BJ (cell line): ENCODE measurements around the gene ERG. TPM values are rescaled to one million over a fixed set of nuclear protein-coding genes. Genes with fewer than 3 reads are reported as not detected.

Source experiments
- CTCF ChIA-PET: fragments of 350-600 bp; formaldehyde crosslinking; extraction: SDS; loops from one replicate; lab custom pipeline; 2021; ENCODE audit warnings: antibody characterized with exemption, inconsistent platforms; lab: Yijun Ruan, JAX
- POLR2A ChIA-PET: fragments of 300-600 bp; sonication (Branson Sonifier 250); formaldehyde crosslinking; extraction: SDS; loops from one replicate; lab custom pipeline; 2021; ENCODE audit warnings: antibody characterized with exemption; lab: Charles Lee
- DNase-seq: peaks from one replicate; pipeline ENCODE4 v3.0.0-alpha.2; 2011; ENCODE audit warnings: low read depth
- H3K27me3 ChIP-seq: 2 replicates; pipeline ENCODE4 v1.6.0; 2011; ENCODE audit warnings: low read length; ENCODE audit not compliant: control insufficient read depth, insufficient read depth
- H3K36me3 ChIP-seq: 2 replicates; pipeline ENCODE4 v1.5.1; 2011; ENCODE audit warnings: low read length; ENCODE audit not compliant: control insufficient read depth, insufficient read depth
- H3K4me3 ChIP-seq: 2 replicates; pipeline ENCODE4 v1.5.1; 2011; ENCODE audit warnings: low read depth, mild to moderate bottlenecking, control low read depth, low read length
- CTCF ChIP-seq: IDR thresholded peaks from 2 replicates; pipeline ENCODE4 v1.5.1; 2011; ENCODE audit warnings: low read depth, mild to moderate bottlenecking, control low read depth, inconsistent platforms, low read length, moderate library complexity; ENCODE audit not compliant: insufficient read depth
- polyA plus RNA-seq: library from polyadenylated mRNA; depleted of rRNA; stranded (reverse); fragments of >200 nt; gene quantifications from 2 replicates; pipeline ENCODE4 v1.2.3, GENCODE V29; 2011

ERG gene
- polyA plus RNA-seq, 1 experiment = not detected

- TF ChIP-seq CTCF = no peak
- H3K4me3 ChIP-seq = peak overlapping the region; percentile 6; the same call in 1 of the 2 replicates
- ChIA-PET CTCF (interaction anchor here (0.9 to 1.0 kb wide), 2 partner anchors 10 to 15 kb away, joined by 3 to 6 read pairs; no protein-coding TSS in a partner anchor), POLR2A (no interaction called here)
- no peak for DNase-seq
- no peaks in the 10 kb centered on the region for H3K36me3 ChIP-seq
- H3K27me3 ChIP-seq = no peaks in the 10 kb centered on the region; the same call in 1 of the 2 replicates
Observed at GRCh38 chr21:38434913-38435533, 63.3 kb downstream of the ERG start.

- CTCF ChIA-PET = no interaction called here
- no peak overlapping the region for H3K4me3 ChIP-seq
- no peak for DNase-seq
- no peaks in the 10 kb centered on the region for H3K36me3 ChIP-seq
- POLR2A ChIA-PET = no interaction called here
- no peak for TF ChIP-seq CTCF
- no peaks in the 10 kb centered on the region; the same call in 1 of the 2 replicates for H3K27me3 ChIP-seq
Observed at GRCh38 chr21:38433471-38433870, 64.8 kb downstream of the ERG start.

GRCh38 chr21:38430401-38430984 is 67.8 kb downstream of the ERG start:
- Histone ChIP-seq H3K27me3 (no peaks in the 10 kb centered on the region; the same call in 1 of the 2 replicates), H3K4me3 (no peak overlapping the region), H3K36me3 (no peaks in the 10 kb centered on the region)
- CTCF ChIA-PET = interaction anchor here (0.7 kb wide), 1 partner anchor 10 kb away, joined by 3 read pairs; no protein-coding TSS in a partner anchor
- POLR2A ChIA-PET = no interaction called here
- DNase-seq = no peak
- no peak for TF ChIP-seq CTCF

GRCh38 chr21:38429011-38429410 is 69.3 kb downstream of the ERG start:
- H3K36me3 ChIP-seq = no peaks in the 10 kb centered on the region
- H3K27me3 ChIP-seq = no peaks in the 10 kb centered on the region; the same call in 1 of the 2 replicates
- no peak overlapping the region for H3K4me3 ChIP-seq
- no peak for DNase-seq
- ChIA-PET POLR2A (no interaction called here), CTCF (no interaction called here)
- TF ChIP-seq CTCF = no peak

- CTCF ChIA-PET = interaction anchor here (1.1 kb wide), 1 partner anchor 31 kb away, joined by 3 read pairs; no protein-coding TSS in a partner anchor
Observed at GRCh38 chr21:38428211-38428610, 70.1 kb downstream of the ERG start.

More at GRCh38 chr21:38428211-38428610, 70.1 kb downstream of the ERG start:
- TF ChIP-seq CTCF = no peak
- no peak overlapping the region for H3K4me3 ChIP-seq
- no peaks in the 10 kb centered on the region for H3K36me3 ChIP-seq
- DNase-seq = no peak
- peaks cover 2% of the 10 kb centered on the region for H3K27me3 ChIP-seq
- POLR2A ChIA-PET = no interaction called here
